Inferior parietal cortex (tissue), 1 donor: ENCODE data around the gene ZNF473.

Experiments
- DNase-seq: peaks from one replicate; pipeline ENCODE4 v3.0.0-alpha.2; 2016; ENCODE audit errors: extremely low spot score

ZNF473 gene

DNA sequence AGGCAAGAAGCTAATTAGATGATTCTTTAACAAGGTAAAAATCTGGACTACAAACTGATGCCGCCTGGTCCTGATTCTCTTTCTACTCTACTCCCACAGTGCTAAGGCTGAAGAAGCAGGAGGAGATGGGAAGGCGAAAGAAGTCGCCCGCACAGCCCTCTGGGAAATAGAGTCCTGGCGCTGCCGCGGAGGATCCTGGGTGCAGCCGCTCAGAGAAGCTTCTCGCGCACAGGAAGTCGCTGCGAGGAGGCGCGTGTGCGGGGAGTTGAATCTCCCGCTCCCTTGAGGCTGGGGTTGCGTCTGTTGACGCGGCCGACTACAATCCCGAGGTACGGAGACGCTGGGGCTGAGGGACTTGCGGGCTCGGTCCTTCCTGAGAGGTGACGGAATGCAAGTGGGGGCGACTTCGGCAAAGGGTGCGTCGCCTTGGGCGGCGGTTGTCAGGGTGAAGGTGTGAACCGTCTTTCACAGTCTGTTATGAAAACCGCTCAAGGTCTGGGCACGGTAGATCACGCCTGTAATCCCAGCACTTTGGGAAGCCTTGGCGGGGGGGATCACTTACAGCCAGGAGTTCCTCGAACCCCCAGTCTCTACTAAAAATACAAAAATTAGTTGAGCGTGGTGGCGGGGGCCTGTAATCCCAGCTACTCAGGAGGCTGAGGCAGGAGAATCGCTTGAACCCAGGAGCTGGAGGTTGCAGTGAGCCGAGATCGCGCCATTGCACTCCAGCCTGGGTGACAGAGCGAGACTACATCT, at the start of gene ZNF473:
Gene ZNF473 (plus strand): TSS at position 212 of the 756 bp plus-strand sequence. CDS start 5,078 bp downstream, outside the sequence.
- no peak for DNase-seq

GRCh38 chr19:49976496-49976895, 49.3 kb upstream of the ZNF473 start:
- DNase-seq: no peak

DNA sequence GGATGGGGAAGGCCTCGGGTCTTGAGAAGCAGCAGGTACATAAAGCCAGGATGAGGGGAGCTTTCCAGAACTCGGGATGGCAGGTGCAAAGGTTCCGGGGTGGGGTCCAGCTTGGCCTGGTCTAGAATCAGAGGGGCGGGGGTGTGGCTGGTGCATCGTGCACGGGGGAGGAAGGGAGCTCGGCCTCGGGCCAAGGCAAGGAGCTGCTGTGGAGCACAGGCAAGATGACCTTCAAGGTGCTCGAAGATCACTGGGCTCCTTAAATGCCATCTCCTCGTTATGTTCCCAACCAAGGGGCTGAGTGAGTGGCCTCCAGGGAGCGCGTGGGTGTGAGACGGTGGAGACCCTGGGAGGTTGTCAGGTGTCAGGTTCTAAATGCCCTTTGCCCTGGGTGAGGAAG, 48.7 kb upstream of the ZNF473 start:
- DNase-seq: no peak

GRCh38 chr19:49977881-49978280, 47.9 kb upstream of the ZNF473 start:
- DNase-seq: no peak

- DNase-seq: no peak
Observed at GRCh38 chr19:49978324-49978723, 47.5 kb upstream of the ZNF473 start.

GRCh38 chr19:49981603-49982593, 43.9 kb upstream of the ZNF473 start:
- no peak for DNase-seq

- DNase-seq: peak; percentile 59
Observed at GRCh38 chr19:49983645-49984229, 42.1 kb upstream of the ZNF473 start.

DNA sequence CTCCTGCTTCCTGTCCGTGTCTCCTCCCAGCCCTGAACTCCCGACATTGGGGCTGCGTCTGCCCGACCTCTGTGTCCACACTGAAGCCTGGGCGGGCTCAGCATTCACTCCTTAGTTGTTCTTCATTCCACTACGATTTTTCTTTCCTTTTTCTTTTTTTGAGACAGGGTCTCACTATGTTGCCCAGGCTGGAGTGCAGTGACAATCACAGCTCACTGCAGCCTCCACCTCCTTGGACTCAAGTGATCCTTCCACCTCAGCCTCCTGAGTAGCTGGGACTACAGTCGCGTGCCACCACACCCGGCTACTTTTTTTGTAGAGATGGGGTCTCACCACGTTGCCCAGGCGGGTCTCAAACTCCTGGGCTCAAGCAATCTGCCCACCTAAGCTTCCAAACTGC, 41.3 kb upstream of the ZNF473 start:
- no peak for DNase-seq

DNA sequence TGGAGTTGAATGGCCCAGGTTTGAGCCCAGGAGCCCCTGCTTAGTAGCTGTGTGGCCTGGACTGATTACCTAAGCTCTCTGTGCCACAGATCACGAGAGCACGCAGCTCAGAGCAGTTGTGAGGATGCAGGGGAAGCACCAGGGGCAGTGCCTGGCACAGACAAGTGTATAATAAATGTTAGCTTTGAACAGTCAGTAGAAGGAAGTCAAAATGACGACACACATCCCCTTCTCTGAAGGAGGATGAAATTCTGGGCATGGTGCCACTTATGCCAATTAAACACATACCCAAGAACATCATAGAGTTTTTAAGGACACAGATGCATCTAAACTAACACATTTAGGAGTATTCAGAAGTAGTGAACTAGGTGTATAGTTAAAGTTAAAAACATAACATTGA, 39.9 kb upstream of the ZNF473 start:
- DNase-seq: peak; percentile 14

- DNase-seq: no peak
Observed at GRCh38 chr19:49986354-49986753, 39.5 kb upstream of the ZNF473 start.

GRCh38 chr19:49987159-49987698, 38.6 kb upstream of the ZNF473 start:
- DNase-seq: peak; percentile 74

DNA sequence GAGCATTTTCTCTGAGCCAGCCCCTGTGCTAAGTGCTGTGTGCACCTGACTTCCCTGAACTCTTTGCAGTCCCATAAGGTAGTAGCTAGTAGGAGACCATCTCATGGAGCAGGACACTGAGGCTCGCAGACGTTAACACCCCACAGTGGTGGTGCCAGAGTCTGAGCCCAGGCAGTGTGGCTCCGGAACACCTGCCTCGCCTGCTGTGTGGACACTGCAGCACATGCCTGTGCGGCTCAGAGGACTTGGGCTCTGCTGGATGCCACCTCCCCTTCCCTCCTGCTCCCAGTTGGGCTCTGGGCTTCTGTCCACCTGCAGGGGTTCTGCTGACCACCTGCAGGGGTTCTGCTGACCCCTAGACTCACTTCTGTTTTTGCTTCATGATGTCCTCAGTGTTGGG, 37.8 kb upstream of the ZNF473 start:
- no peak for DNase-seq

DNA sequence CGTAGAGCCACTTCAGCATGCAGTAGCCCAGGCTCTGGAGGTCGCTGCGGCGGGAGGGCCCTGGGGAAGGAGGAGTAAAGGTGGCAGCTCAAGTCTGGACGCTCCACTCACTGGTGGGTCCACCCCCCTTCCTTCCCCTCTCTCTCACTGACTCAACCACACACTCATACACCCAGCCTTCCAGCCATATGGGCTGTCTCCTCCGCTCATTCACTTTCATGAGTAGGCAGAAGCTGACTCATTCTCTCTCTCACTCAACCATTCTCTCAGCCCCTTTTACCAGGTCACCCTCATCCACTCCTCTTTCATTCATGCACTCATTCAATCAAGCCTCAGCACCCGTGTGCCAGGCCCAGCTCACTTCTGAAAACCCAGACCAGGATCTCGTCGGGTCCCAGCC, 37.4 kb upstream of the ZNF473 start:
- DNase-seq: peak; percentile 48

DNA sequence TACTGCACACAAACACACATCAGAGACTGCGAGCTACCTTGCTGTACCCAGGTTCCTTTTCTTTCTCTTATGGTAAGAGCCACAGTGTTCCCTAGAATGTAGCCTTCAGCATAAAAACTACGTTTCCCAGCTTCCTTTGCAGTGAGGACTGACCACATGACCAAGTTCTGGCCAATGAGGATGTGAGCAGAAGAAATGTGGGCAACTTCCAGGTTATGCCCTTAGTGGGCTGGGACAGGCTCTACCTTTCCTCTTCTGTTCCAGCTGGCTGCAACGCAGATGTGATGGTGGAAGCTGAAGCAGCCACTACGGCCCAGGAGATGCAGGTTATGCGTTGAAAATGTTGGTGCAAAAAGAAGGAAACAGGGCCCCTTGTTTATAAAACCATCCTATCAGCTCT, 28.1 kb upstream of the ZNF473 start:
- peak; percentile 22 for DNase-seq

DNA sequence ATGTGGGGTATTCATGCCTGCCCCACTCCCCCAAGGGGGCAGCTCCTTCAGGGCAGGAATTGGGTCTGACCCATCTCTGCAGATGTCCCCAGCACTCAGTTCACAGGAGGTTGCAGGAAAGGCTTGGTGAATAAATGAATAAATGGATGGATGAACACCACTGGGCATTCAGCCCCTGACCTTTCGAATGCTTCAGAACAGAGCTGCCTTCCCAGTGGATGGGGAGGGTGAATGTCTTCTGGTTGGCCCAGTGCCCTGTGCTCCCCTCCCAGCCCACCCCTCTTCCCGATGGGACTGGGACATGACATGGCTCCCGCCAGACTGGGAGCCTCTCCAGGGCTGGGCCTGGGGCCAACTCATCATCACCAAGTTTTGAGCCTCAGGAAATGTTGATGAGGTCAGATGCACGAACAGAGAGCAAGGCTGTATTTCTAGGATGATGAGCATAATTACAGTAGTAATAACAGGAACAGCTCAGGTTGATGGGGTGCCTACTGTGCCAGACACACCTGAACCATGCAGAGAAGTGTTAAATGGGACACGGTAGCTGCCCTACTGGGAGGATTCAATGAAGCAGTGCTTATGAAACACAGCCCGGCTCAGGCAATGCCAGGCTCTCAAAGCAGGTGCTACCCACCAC, 26.3 kb upstream of the ZNF473 start:
- DNase-seq: no peak

GRCh38 chr19:50000038-50000840, 25.6 kb upstream of the ZNF473 start:
- no peak for DNase-seq

GRCh38 chr19:50000841-50001557, 24.8 kb upstream of the ZNF473 start:
- DNase-seq: no peak

- no peak for DNase-seq
Observed at GRCh38 chr19:50001775-50002174, 24.0 kb upstream of the ZNF473 start.

- DNase-seq: no peak
Observed at GRCh38 chr19:50002386-50002960, 23.3 kb upstream of the ZNF473 start.
